HepG2 (cell line): ENCODE results near the gene SEPTIN2. TPM values are rescaled to one million over a fixed set of nuclear protein-coding genes. Genes with fewer than 3 reads are reported as not detected.

Source experiments
- CENPT ChIP-seq: sonication (generic); formaldehyde crosslinking; IDR thresholded peaks from 2 replicates; pipeline ENCODE4 v1.8.0; 2022; ENCODE audit warnings: low read depth, mild to moderate bottlenecking, moderate library complexity, missing genetic modification reagents
- GATAD2A ChIP-seq: IDR thresholded peaks from 2 replicates; pipeline ENCODE4 v1.6.1; 2016
- KDM4B ChIP-seq: sonication (generic); formaldehyde crosslinking; IDR thresholded peaks from 2 replicates; pipeline ENCODE4 v1.4.0; 2020; ENCODE audit warnings: missing genetic modification reagents
- PHF21A ChIP-seq: sonication (generic); formaldehyde crosslinking; IDR thresholded peaks from 2 replicates; pipeline ENCODE4 v1.5.0; 2020; ENCODE audit warnings: mild to moderate bottlenecking, missing genetic modification reagents
- SMYD3 ChIP-seq: sonication (generic); formaldehyde crosslinking; IDR thresholded peaks from 2 replicates; pipeline ENCODE4 v1.8.1; 2023; ENCODE audit warnings: mild to moderate bottlenecking, missing genetic modification reagents
- SRSF1 ChIP-seq: fragments of 200-400 bp; formaldehyde crosslinking; optimal IDR thresholded peaks from 2 replicates; pipeline ENCODE3; 2017; ENCODE audit warnings: mild to moderate bottlenecking, low read depth, low read length, moderate library complexity
- STAT5B ChIP-seq: sonication (generic); formaldehyde crosslinking; IDR thresholded peaks from 2 replicates; pipeline ENCODE4 v1.4.0; 2020; ENCODE audit warnings: missing genetic modification reagents
- ZFYVE20 ChIP-seq: sonication (generic); formaldehyde crosslinking; IDR thresholded peaks from 2 replicates; pipeline ENCODE4 v1.8.0; 2023; ENCODE audit warnings: low read depth, mild to moderate bottlenecking, moderate library complexity, missing genetic modification reagents, borderline replicate concordance
- ZMYM3 ChIP-seq: sonication (generic); formaldehyde crosslinking; IDR thresholded peaks from 2 replicates; pipeline ENCODE4 v1.5.1; 2020; ENCODE audit warnings: mild to moderate bottlenecking, missing genetic modification reagents
- ZMYM4 ChIP-seq: sonication (generic); formaldehyde crosslinking; IDR thresholded peaks from 2 replicates; pipeline ENCODE4 v1.8.1; 2023; ENCODE audit warnings: mild to moderate bottlenecking, missing genetic modification reagents
- ZNF235 ChIP-seq: sonication (generic); formaldehyde crosslinking; IDR thresholded peaks from 2 replicates; pipeline ENCODE4 v1.8.1; 2023; ENCODE audit warnings: mild to moderate bottlenecking, missing genetic modification reagents, borderline replicate concordance
- ZNF615 ChIP-seq: sonication (generic); formaldehyde crosslinking; IDR thresholded peaks from 2 replicates; pipeline ENCODE4 v1.5.0; 2020; ENCODE audit warnings: mild to moderate bottlenecking, missing genetic modification reagents, borderline replicate concordance
- ZSCAN25 ChIP-seq: sonication (generic); formaldehyde crosslinking; IDR thresholded peaks from 2 replicates; pipeline ENCODE4 v1.8.0; 2022; ENCODE audit warnings: mild to moderate bottlenecking, missing genetic modification reagents
- ZSCAN30 ChIP-seq: sonication (generic); formaldehyde crosslinking; IDR thresholded peaks from 2 replicates; pipeline ENCODE4 v1.5.0; 2020; ENCODE audit warnings: mild to moderate bottlenecking, missing genetic modification reagents
- polyA plus RNA-seq, 8 experiments: library from polyadenylated mRNA; depleted of rRNA in 3 of 8; stranded (reverse) in 7 of 8; unstranded in 1 of 8; fragments of >200 nt; fragmentation: Illumina TruSeq in 4 of 8; extraction: Trizol in 4 of 8; gene quantifications; 2 replicates each; pipeline versions ENCODE4 v1.2.1 to v1.2.3, GENCODE V29; 2011 to 2016; ENCODE audit warnings: low read depth in 4 of 8, missing spikeins in 1 of 8, mixed read lengths in 1 of 8; ENCODE audit not compliant: insufficient read depth in 1 of 8
- total RNA-seq, 5 experiments: library from RNA; depleted of rRNA; stranded (reverse); fragments of >200 nt; fragmentation: Illumina TruSeq; extraction: Trizol; gene quantifications; 2 replicates each; pipeline ENCODE4 v1.2.3, GENCODE V29; 2016; ENCODE audit warnings: low read depth in 1 of 5
- TF ChIP-seq, protein P1 (sequence below): sonication (generic); formaldehyde crosslinking; IDR thresholded peaks from 2 replicates; pipeline ENCODE4; 2020; ENCODE audit warnings: missing genetic modification reagents, mild to moderate bottlenecking, borderline replicate concordance
- TF ChIP-seq, protein P2 (sequence below): sonication (generic); formaldehyde crosslinking; IDR thresholded peaks from 2 replicates; pipeline ENCODE4 v1.4.0; 2020; ENCODE audit warnings: missing genetic modification reagents
- TF ChIP-seq, protein P3 (sequence below): sonication (generic); formaldehyde crosslinking; IDR thresholded peaks from 2 replicates; pipeline ENCODE4 v1.5.0; 2020; ENCODE audit warnings: mild to moderate bottlenecking, missing genetic modification reagents

SEPTIN2 gene
- total and polyA plus RNA-seq, 2 of the 13 experiments (the other 11 are each of a cell fraction or from before 2014, with no cell fraction given): 493 to 733 TPM

DNA sequence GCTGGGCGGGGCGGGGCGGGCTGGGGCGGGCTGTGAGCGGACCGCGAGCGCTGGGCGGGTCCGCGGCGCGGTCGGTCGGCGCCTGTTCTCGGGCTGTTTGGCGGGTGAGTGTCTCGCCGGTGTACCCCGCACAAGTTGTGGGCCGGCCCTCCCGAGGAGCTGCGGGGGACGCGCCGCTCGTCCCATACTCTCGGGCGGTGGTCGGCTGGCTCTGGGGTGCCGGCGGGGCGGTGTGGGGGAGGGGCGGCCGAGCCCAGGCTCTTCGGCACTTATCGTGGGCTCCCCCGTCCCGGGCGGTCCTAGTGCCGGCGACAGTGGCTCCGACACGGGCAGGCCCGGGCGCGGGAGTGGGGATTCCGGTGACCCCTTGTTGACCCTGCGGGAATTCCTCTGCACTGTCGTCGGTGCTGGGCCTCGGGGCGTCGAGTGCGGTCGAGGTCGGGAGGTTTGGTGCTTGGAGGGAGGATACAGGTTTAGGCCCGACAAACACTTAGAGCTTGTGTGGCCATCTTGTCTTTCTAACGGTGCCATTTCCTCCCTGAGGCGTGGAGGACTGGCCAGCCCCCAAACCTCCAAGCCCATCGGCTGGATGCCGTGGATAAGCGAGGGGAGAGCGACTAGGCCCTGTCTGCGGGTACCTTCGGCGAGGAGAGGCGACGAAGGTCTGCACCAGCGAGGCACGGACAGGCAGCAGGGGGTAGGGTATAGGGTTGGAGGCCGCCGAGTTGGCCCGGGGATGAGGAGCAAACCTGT, at the start of gene SEPTIN2 (continued):
- TF ChIP-seq CENPT (no peak), ZSCAN25 (CRISPR knock-in tag) (peak; percentile 29; the same call in 1 of the 2 replicates), SMYD3 (CRISPR knock-in tag) (no peak), ZNF235 (CRISPR knock-in tag) (no peak; the same call in 1 of the 2 replicates), ZFYVE20 (CRISPR knock-in tag) (no peak; the same call in 1 of the 2 replicates), STAT5B (CRISPR knock-in tag) (no peak), ZMYM4 (no peak), KDM4B (CRISPR knock-in tag) (no peak; the same call in 1 of the 2 replicates), ZSCAN30 (CRISPR knock-in tag) (no peak), ZNF615 (no peak), ZMYM3 (peak; percentile 50; the same call in 1 of the 2 replicates), PHF21A (peak; percentile 43; the same call in 1 of the 2 replicates), SRSF1 (peak; percentile 29), GATAD2A (CRISPR knock-in tag) (no peak; the same call in 1 of the 2 replicates)
- TF ChIP-seq, protein P1, sequence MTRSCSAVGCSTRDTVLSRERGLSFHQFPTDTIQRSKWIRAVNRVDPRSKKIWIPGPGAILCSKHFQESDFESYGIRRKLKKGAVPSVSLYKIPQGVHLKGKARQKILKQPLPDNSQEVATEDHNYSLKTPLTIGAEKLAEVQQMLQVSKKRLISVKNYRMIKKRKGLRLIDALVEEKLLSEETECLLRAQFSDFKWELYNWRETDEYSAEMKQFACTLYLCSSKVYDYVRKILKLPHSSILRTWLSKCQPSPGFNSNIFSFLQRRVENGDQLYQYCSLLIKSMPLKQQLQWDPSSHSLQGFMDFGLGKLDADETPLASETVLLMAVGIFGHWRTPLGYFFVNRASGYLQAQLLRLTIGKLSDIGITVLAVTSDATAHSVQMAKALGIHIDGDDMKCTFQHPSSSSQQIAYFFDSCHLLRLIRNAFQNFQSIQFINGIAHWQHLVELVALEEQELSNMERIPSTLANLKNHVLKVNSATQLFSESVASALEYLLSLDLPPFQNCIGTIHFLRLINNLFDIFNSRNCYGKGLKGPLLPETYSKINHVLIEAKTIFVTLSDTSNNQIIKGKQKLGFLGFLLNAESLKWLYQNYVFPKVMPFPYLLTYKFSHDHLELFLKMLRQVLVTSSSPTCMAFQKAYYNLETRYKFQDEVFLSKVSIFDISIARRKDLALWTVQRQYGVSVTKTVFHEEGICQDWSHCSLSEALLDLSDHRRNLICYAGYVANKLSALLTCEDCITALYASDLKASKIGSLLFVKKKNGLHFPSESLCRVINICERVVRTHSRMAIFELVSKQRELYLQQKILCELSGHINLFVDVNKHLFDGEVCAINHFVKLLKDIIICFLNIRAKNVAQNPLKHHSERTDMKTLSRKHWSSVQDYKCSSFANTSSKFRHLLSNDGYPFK: peak; percentile 70; the same call in 1 of the 2 replicates
- TF ChIP-seq, protein P2, sequence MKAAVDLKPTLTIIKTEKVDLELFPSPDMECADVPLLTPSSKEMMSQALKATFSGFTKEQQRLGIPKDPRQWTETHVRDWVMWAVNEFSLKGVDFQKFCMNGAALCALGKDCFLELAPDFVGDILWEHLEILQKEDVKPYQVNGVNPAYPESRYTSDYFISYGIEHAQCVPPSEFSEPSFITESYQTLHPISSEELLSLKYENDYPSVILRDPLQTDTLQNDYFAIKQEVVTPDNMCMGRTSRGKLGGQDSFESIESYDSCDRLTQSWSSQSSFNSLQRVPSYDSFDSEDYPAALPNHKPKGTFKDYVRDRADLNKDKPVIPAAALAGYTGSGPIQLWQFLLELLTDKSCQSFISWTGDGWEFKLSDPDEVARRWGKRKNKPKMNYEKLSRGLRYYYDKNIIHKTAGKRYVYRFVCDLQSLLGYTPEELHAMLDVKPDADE (CRISPR knock-in tag): no peak
- TF ChIP-seq, protein P3, sequence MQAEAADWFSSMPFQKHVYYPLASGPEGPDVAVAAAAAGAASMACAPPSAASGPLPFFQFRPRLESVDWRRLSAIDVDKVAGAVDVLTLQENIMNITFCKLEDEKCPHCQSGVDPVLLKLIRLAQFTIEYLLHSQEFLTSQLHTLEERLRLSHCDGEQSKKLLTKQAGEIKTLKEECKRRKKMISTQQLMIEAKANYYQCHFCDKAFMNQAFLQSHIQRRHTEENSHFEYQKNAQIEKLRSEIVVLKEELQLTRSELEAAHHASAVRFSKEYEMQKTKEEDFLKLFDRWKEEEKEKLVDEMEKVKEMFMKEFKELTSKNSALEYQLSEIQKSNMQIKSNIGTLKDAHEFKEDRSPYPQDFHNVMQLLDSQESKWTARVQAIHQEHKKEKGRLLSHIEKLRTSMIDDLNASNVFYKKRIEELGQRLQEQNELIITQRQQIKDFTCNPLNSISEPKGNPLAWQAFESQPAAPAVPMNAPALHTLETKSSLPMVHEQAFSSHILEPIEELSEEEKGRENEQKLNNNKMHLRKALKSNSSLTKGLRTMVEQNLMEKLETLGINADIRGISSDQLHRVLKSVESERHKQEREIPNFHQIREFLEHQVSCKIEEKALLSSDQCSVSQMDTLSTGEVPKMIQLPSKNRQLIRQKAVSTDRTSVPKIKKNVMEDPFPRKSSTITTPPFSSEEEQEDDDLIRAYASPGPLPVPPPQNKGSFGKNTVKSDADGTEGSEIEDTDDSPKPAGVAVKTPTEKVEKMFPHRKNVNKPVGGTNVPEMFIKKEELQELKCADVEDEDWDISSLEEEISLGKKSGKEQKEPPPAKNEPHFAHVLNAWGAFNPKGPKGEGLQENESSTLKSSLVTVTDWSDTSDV (CRISPR knock-in tag): peak; percentile 80; the same call in 1 of the 2 replicates
